ENCODE data around the gene AVL9. TPM values are rescaled to one million over a fixed set of nuclear protein-coding genes. Genes with fewer than 3 reads are reported as not detected.

AVL9 gene
- total and polyA plus RNA-seq, 2 of the 4 experiments (the other 2 are of a cell fraction): 13.1 to 21.7 TPM

DNA sequence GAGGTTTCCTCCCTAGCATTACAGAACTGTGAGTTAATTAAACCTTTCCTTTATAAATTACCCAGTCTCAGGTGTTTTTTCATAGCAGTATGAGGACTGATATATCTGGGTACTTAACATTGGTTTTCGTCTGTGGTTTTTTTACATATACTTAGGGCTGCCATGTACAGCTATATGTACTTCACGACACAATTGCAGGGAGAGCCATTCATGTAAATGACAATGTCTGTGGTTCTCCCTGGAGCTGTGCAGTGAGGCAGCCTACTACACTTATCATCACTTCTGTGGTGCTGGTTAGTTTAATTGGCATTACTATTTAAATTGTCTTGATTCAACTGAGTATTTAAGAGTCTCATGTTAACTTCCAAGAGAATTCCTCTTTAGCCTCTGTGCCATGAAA, 40.7 kb downstream of the AVL9 start:
- in situ Hi-C loops (cut with MboI; ENCODE audit: low sequenced_read_pairs): no loop called here
- TF ChIP-seq, protein P1, sequence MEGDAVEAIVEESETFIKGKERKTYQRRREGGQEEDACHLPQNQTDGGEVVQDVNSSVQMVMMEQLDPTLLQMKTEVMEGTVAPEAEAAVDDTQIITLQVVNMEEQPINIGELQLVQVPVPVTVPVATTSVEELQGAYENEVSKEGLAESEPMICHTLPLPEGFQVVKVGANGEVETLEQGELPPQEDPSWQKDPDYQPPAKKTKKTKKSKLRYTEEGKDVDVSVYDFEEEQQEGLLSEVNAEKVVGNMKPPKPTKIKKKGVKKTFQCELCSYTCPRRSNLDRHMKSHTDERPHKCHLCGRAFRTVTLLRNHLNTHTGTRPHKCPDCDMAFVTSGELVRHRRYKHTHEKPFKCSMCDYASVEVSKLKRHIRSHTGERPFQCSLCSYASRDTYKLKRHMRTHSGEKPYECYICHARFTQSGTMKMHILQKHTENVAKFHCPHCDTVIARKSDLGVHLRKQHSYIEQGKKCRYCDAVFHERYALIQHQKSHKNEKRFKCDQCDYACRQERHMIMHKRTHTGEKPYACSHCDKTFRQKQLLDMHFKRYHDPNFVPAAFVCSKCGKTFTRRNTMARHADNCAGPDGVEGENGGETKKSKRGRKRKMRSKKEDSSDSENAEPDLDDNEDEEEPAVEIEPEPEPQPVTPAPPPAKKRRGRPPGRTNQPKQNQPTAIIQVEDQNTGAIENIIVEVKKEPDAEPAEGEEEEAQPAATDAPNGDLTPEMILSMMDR (conservative IDR thresholded peaks at IDR 0.05; ENCODE audit: low read depth, low read length): no peak
- no peak for TF ChIP-seq BHLHE40 (IDR thresholded peaks at IDR 0.05; ENCODE audit: low read depth, low read length)
- TF ChIP-seq, protein P2, sequence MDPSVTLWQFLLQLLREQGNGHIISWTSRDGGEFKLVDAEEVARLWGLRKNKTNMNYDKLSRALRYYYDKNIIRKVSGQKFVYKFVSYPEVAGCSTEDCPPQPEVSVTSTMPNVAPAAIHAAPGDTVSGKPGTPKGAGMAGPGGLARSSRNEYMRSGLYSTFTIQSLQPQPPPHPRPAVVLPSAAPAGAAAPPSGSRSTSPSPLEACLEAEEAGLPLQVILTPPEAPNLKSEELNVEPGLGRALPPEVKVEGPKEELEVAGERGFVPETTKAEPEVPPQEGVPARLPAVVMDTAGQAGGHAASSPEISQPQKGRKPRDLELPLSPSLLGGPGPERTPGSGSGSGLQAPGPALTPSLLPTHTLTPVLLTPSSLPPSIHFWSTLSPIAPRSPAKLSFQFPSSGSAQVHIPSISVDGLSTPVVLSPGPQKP (IDR thresholded peaks at IDR 0.05; ENCODE audit: borderline replicate concordance, low read depth, low read length): no peak
- no peak overlapping the region for H2AFZ ChIP-seq (replicated peaks; ENCODE audit: low read length, poor library complexity)

More for the DNA sequence above, 40.7 kb downstream of the AVL9 start:
- H3K36me3 ChIP-seq (ENCODE audit: control insufficient read depth, insufficient read depth, low read length): peaks cover 2% of the 10 kb centered on the region; the same call in 1 of the 2 replicates
- no peak overlapping the region for H4K91ac ChIP-seq (ENCODE audit: insufficient read depth, low read depth, low read length)
- BruUV-seq (replicated peaks): no TSS peak
- no peak overlapping the region for H4K8ac ChIP-seq (ENCODE audit: low read depth in 2 of 2, low read length in 2 of 2)
- H3K79me1 ChIP-seq (ENCODE audit: low read depth in 1 of 2, low read length in 2 of 2): peaks cover 34 to 74% of the 10 kb centered on the region in 2 experiments
- H3K18ac ChIP-seq (ENCODE audit: low read depth, low read length): no peak overlapping the region
- H4K5ac ChIP-seq (ENCODE audit: low read depth, low read length): no peak overlapping the region
- H2AK9ac ChIP-seq (replicated peaks; ENCODE audit: low read depth, low read length, poor library complexity): no peak overlapping the region
- intact Hi-C loops (cut with micrococcal nuclease): no loop called here
- no peak overlapping the region for H2BK15ac ChIP-seq (ENCODE audit: low read depth, low read length)
- H2BK20ac ChIP-seq (ENCODE audit: low read depth, low read length): no peak overlapping the region
- H3K27me3 ChIP-seq (ENCODE audit: control insufficient read depth, insufficient read depth, low read length): no peaks in the 10 kb centered on the region
- CTCF ChIA-PET: no interaction called here
- no peak overlapping the region for H3K23ac ChIP-seq (ENCODE audit: low read depth, low read length)
- peaks cover 31% of the 10 kb centered on the region; the same call in 1 of the 2 replicates for H4K20me1 ChIP-seq (ENCODE audit: insufficient read depth, low read length)
- no peak overlapping the region for H3K27ac ChIP-seq (ENCODE audit: insufficient read depth, low read length)
- DNase-seq (no peak), ATAC-seq (ENCODE audit: low read depth) (no peak)
- H2BK120ac ChIP-seq (ENCODE audit: low read depth, low read length): no peak overlapping the region
- H3K4me2 ChIP-seq (ENCODE audit: low read depth, low read length): no peak overlapping the region
- dilution Hi-C loops (cut with HindIII; ENCODE audit: low sequenced_read_pairs, unreplicated experiment): no loop called here
- no peak overlapping the region for H2BK5ac ChIP-seq (ENCODE audit: low read depth, low read length, poor library complexity, severe bottlenecking)
- H3K9me3 ChIP-seq (ENCODE audit: control insufficient read depth, insufficient read depth, low read length): no peaks in the 10 kb centered on the region
- no CpG with 5 or more reads among the region's 2 CpGs for WGBS, 2 experiments (ENCODE audit: extremely low coverage in 2 of 2, insufficient read length in 1 of 2)
- no peak overlapping the region for H3K14ac ChIP-seq (replicated peaks; ENCODE audit: low read depth, low read length)
- no peak overlapping the region for H3K56ac ChIP-seq (ENCODE audit: extremely low read depth, insufficient read depth, low read length)
- H3K4ac ChIP-seq (ENCODE audit: low read depth, low read length): no peak overlapping the region
- H3K4me3 ChIP-seq (ENCODE audit: insufficient read depth, low read depth, low read length): no peak overlapping the region
- H2AK5ac ChIP-seq (ENCODE audit: low read depth, low read length): peak overlapping the region; percentile 60; the same call in 1 of the 2 replicates
- no peak overlapping the region for H3K9ac ChIP-seq (ENCODE audit: low read depth, low read length)
- H3K9me1 ChIP-seq (ENCODE audit: insufficient read depth, low read length): peaks cover 15% of the 10 kb centered on the region
- POLR2A ChIA-PET (ENCODE audit: unreplicated experiment): no interaction called here
- H3K4me1 ChIP-seq (ENCODE audit: control insufficient read depth, insufficient read depth, low read length): peaks cover 5% of the 10 kb centered on the region

Measured in IMR-90 (cell line).